IMR-90 (cell line): Measurements from ENCODE around the gene GAMT. TPM values are rescaled to one million over a fixed set of nuclear protein-coding genes. Genes with fewer than 3 reads are reported as not detected.

ENCODE experiments used
- ATAC-seq: fragments of 200-7000 bp; cut with Tn5 transposase; 2 replicates; pipeline ENCODE4 v1.9.1; 2020; ENCODE audit warnings: low read depth, mild to moderate bottlenecking, moderate library complexity
- BruUV-seq: library from RNA; stranded (reverse); fragments of 400-500 nt; replicated peaks from 2 replicates; lab custom pipeline; 2021; lab: Mats Ljungman, UMichigan
- CTCF ChIA-PET: fragments of 300-600 bp; formaldehyde crosslinking; extraction: SDS; loops from one replicate; lab custom pipeline; 2021; ENCODE audit warnings: antibody characterized with exemption; lab: Yijun Ruan, JAX
- POLR2A ChIA-PET: fragments of 300-600 bp; sonication (Branson Sonifier 250); formaldehyde crosslinking; loops from one replicate; lab custom pipeline; 2022; ENCODE audit warnings: antibody characterized with exemption; ENCODE audit not compliant: unreplicated experiment; lab: Charles Lee
- DNase-seq: peaks from one replicate; pipeline ENCODE4 v3.0.0; 2013
- H2AFZ ChIP-seq: replicated peaks from 2 replicates; pipeline ENCODE3; 2013; ENCODE audit warnings: low read length, mild to moderate bottlenecking; ENCODE audit not compliant: poor library complexity
- H2AK5ac ChIP-seq: 2 replicates; pipeline ENCODE4 v1.6.1; 2013; ENCODE audit warnings: low read depth, low read length, inconsistent platforms
- H2AK9ac ChIP-seq: replicated peaks from 2 replicates; pipeline ENCODE3; 2013; ENCODE audit warnings: mild to moderate bottlenecking, low read depth, low read length, moderate library complexity; ENCODE audit not compliant: poor library complexity
- H2BK120ac ChIP-seq: 2 replicates; pipeline ENCODE4 v1.6.1; 2013; ENCODE audit warnings: low read depth, low read length, inconsistent platforms
- H2BK15ac ChIP-seq: 3 replicates; pipeline ENCODE4 v1.6.1; 2013; ENCODE audit warnings: low read depth, low read length, inconsistent platforms
- H2BK20ac ChIP-seq: 2 replicates; pipeline ENCODE4 v1.6.1; 2013; ENCODE audit warnings: low read depth, mild to moderate bottlenecking, inconsistent platforms, low read length, moderate library complexity
- H2BK5ac ChIP-seq: 2 replicates; pipeline ENCODE4 v1.6.1; 2013; ENCODE audit warnings: mild to moderate bottlenecking, low read depth, low read length, inconsistent platforms; ENCODE audit not compliant: poor library complexity, severe bottlenecking
- H3K14ac ChIP-seq: replicated peaks from 2 replicates; pipeline ENCODE4 v1.6.1; 2013; ENCODE audit warnings: low read depth, low read length, inconsistent platforms
- H3K18ac ChIP-seq: 2 replicates; pipeline ENCODE4 v1.6.1; 2013; ENCODE audit warnings: low read depth, low read length, control low read depth
- H3K23ac ChIP-seq: 2 replicates; pipeline ENCODE4 v1.6.1; 2013; ENCODE audit warnings: low read depth, low read length, inconsistent platforms
- H3K27ac ChIP-seq: 2 replicates; pipeline ENCODE4 v1.5.1; 2013; ENCODE audit warnings: mild to moderate bottlenecking, control low read depth, low read length; ENCODE audit not compliant: insufficient read depth
- H3K27me3 ChIP-seq: 2 replicates; pipeline ENCODE4 v1.6.1; 2013; ENCODE audit warnings: low read length; ENCODE audit not compliant: control insufficient read depth, insufficient read depth
- H3K36me3 ChIP-seq: 2 replicates; pipeline ENCODE4 v1.6.1; 2013; ENCODE audit warnings: low read length, mixed read lengths; ENCODE audit not compliant: control insufficient read depth, insufficient read depth
- H3K4ac ChIP-seq: 2 replicates; pipeline ENCODE4 v1.6.1; 2013; ENCODE audit warnings: low read depth, low read length, inconsistent platforms
- H3K4me1 ChIP-seq: 2 replicates; pipeline ENCODE4 v1.6.1; 2013; ENCODE audit warnings: low read length, mixed read lengths; ENCODE audit not compliant: control insufficient read depth, insufficient read depth
- H3K4me2 ChIP-seq: 2 replicates; pipeline ENCODE4 v1.6.1; 2013; ENCODE audit warnings: low read depth, mild to moderate bottlenecking, control low read depth, low read length, moderate library complexity
- H3K4me3 ChIP-seq: 2 replicates; pipeline ENCODE4 v1.5.1; 2013; ENCODE audit warnings: low read depth, mild to moderate bottlenecking, control low read depth, low read length, moderate library complexity; ENCODE audit not compliant: insufficient read depth
- H3K56ac ChIP-seq: 2 replicates; pipeline ENCODE4 v1.6.1; 2013; ENCODE audit warnings: low read length, inconsistent platforms; ENCODE audit not compliant: insufficient read depth; ENCODE audit errors: extremely low read depth
- H3K79me1 ChIP-seq, 2 experiments: 2 replicates each; pipeline ENCODE4 v1.6.1; 2013; ENCODE audit warnings: low read length in 2 of 2, inconsistent platforms in 1 of 2, low read depth in 1 of 2
- H3K9ac ChIP-seq: 2 replicates; pipeline ENCODE4 v1.6.1; 2013; ENCODE audit warnings: low read depth, low read length, control low read depth
- H3K9me1 ChIP-seq: 2 replicates; pipeline ENCODE4 v1.6.1; 2013; ENCODE audit warnings: low read length, inconsistent platforms; ENCODE audit not compliant: insufficient read depth
- H3K9me3 ChIP-seq: 2 replicates; pipeline ENCODE4 v1.6.1; 2013; ENCODE audit warnings: low read length; ENCODE audit not compliant: control insufficient read depth, insufficient read depth
- H4K20me1 ChIP-seq: 2 replicates; pipeline ENCODE4 v1.6.1; 2013; ENCODE audit warnings: low read length, inconsistent platforms; ENCODE audit not compliant: insufficient read depth
- H4K5ac ChIP-seq: 2 replicates; pipeline ENCODE4 v1.6.1; 2013; ENCODE audit warnings: mild to moderate bottlenecking, low read depth, low read length, control low read depth
- H4K8ac ChIP-seq, 2 experiments: 2 replicates each; pipeline ENCODE4 v1.6.1; 2013; ENCODE audit warnings: low read depth in 2 of 2, low read length in 2 of 2, control low read depth in 1 of 2, inconsistent platforms in 1 of 2
- H4K91ac ChIP-seq: 2 replicates; pipeline ENCODE4 v1.6.1; 2013; ENCODE audit warnings: low read depth, low read length, inconsistent platforms; ENCODE audit not compliant: insufficient read depth
- BHLHE40 ChIP-seq: fragments of 150-350 bp; IDR thresholded peaks from 2 replicates; pipeline ENCODE4 v1.6.1; 2016; ENCODE audit warnings: mild to moderate bottlenecking, low read depth, low read length
- CEBPB ChIP-seq: IDR thresholded peaks from 2 replicates; pipeline ENCODE4 v1.6.1; 2012; ENCODE audit warnings: low read depth, low read length, improper control_type of control experiment
- CHD1 ChIP-seq: IDR thresholded peaks from 2 replicates; pipeline ENCODE4 v1.6.1; 2012; ENCODE audit warnings: low read depth, low read length, improper control_type of control experiment
- CTCF ChIP-seq: conservative IDR thresholded peaks from 2 replicates; pipeline ENCODE4 v1.5.1; 2012; ENCODE audit warnings: mild to moderate bottlenecking, low read depth, low read length, improper control_type of control experiment
- MAFK ChIP-seq: IDR thresholded peaks from 2 replicates; pipeline ENCODE4 v1.6.1; 2012; ENCODE audit warnings: low read depth, low read length, improper control_type of control experiment
- MAZ ChIP-seq: IDR thresholded peaks from 2 replicates; pipeline ENCODE4 v1.6.1; 2012; ENCODE audit warnings: low read depth, mild to moderate bottlenecking, low read length, improper control_type of control experiment, moderate library complexity, borderline replicate concordance
- POLR2A ChIP-seq: IDR thresholded peaks from 2 replicates; pipeline ENCODE4 v1.6.1; 2012; ENCODE audit warnings: mild to moderate bottlenecking, low read depth, low read length
- RAD21 ChIP-seq: IDR thresholded peaks from 2 replicates; pipeline ENCODE4 v1.6.1; 2012; ENCODE audit warnings: low read length, improper control_type of control experiment
- RCOR1 ChIP-seq: IDR thresholded peaks from 2 replicates; pipeline ENCODE4 v1.6.1; 2012; ENCODE audit warnings: mild to moderate bottlenecking, low read length, improper control_type of control experiment; ENCODE audit not compliant: insufficient replicate concordance
- RFX5 ChIP-seq: IDR thresholded peaks from 2 replicates; pipeline ENCODE4 v1.8.0; 2012; ENCODE audit warnings: low read depth, mild to moderate bottlenecking, low read length, moderate library complexity
- SMC3 ChIP-seq: fragments of 150-350 bp; IDR thresholded peaks from 2 replicates; pipeline ENCODE4 v1.6.1; 2016; ENCODE audit warnings: low read depth, mild to moderate bottlenecking, antibody characterized with exemption, low read length, moderate library complexity
- USF2 ChIP-seq: fragments of 150-350 bp; IDR thresholded peaks from 2 replicates; pipeline ENCODE4 v1.6.1; 2017; ENCODE audit warnings: mild to moderate bottlenecking, antibody characterized with exemption, low read length, low read depth
- WGBS, 2 experiments: methylation state at CpG; one replicate each; pipeline versions ENCODE4 v1.1.5 to v1.1.7; 2013; ENCODE audit warnings: missing lambda C conversion rate in 2 of 2; ENCODE audit not compliant: insufficient read length in 1 of 2; ENCODE audit errors: extremely low coverage in 2 of 2; 5-methylcytosine and 5-hydroxymethylcytosine counted together
- dilution Hi-C: fragments of 300-500 bp; cut with HindIII; formaldehyde crosslinking; loops from one replicate; pipeline ENCODE4 v1.14.3; 2018; ENCODE audit warnings: low sequenced_read_pairs; ENCODE audit not compliant: unreplicated experiment
- in situ Hi-C: fragments of 300-500 bp; cut with MboI; formaldehyde crosslinking; loops from 3 replicates; pipeline ENCODE4 v1.14.3; 2019; ENCODE audit warnings: low sequenced_read_pairs, inconsistent platforms, mixed read lengths
- intact Hi-C: fragments of 100-400 bp; cut with micrococcal nuclease; formaldehyde crosslinking; loops from 2 replicates; pipeline ENCODE4 v1.10.0; 2022
- polyA plus RNA-seq, 3 experiments: library from polyadenylated mRNA; depleted of rRNA; stranded (reverse); fragments of >200 nt; gene quantifications; 2 replicates each; pipeline ENCODE4 v1.2.3, GENCODE V29; 2012; ENCODE audit warnings: low replicate concordance in 1 of 3
- total RNA-seq: library from RNA; depleted of rRNA; stranded (reverse); fragments of >200 nt; gene quantifications from 2 replicates; pipeline ENCODE4 v1.2.3, GENCODE V29; 2012

GAMT gene
- total and polyA plus RNA-seq, 2 of the 4 experiments (the other 2 are of a cell fraction), result 22.8 to 51.8 TPM

- Histone ChIP-seq H4K5ac (no peak overlapping the region), H2BK15ac (no peak overlapping the region), H3K4me1 (no peaks in the 10 kb centered on the region), H3K79me1 (peaks cover 30 to 77% of the 10 kb centered on the region in 2 experiments), H3K4me2 (no peak overlapping the region), H2AK9ac (no peak overlapping the region), H3K18ac (no peak overlapping the region), H2BK5ac (no peak overlapping the region), H3K4me3 (no peak overlapping the region), H3K56ac (no peak overlapping the region), H3K9me1 (0 out of 2 replicates have a peak, but pooled peaks cover 3% of the 10 kb centered on the region), H3K23ac (no peak overlapping the region), H3K36me3 (peaks cover 72% of the 10 kb centered on the region), H2AK5ac (no peak overlapping the region), H4K8ac (no peak overlapping the region), H2BK120ac (no peak overlapping the region), H3K27ac (no peak overlapping the region), H3K9me3 (no peaks in the 10 kb centered on the region), H3K9ac (no peak overlapping the region), H4K91ac (no peak overlapping the region), H2BK20ac (no peak overlapping the region), H3K27me3 (no peaks in the 10 kb centered on the region), H2AFZ (no peak overlapping the region), H3K4ac (no peak overlapping the region), H3K14ac (no peak overlapping the region), H4K20me1 (peaks cover 54% of the 10 kb centered on the region)
- 95% methylated on average over 10 of the region's 27 CpGs; no CpG with 5 or more reads in 1 of the 2 experiments for WGBS, 2 experiments
- in situ Hi-C loops, result no loop called here
- dilution Hi-C loops, result no loop called here
- intact Hi-C loops, result no loop called here
- BruUV-seq, result no TSS peak
- ChIA-PET POLR2A (no interaction called here), CTCF (no interaction called here)
- ATAC-seq (no peak), DNase-seq (no peak)
- TF ChIP-seq RCOR1 (no peak), SMC3 (no peak), MAZ (no peak), MAFK (no peak), BHLHE40 (no peak), CHD1 (no peak), RAD21 (no peak), CEBPB (no peak), CTCF (no peak), POLR2A (no peak), USF2 (no peak), RFX5 (no peak)
Measured at GRCh38 chr19:1427221-1427920, 26.0 kb upstream of the GAMT start.
